Liver (tissue), 3 donors: ENCODE results near the gene MDM2.

Experiments used
- CTCF ChIP-seq: fragments of 150-350 bp; IDR thresholded peaks from 2 replicates; pipeline ENCODE4 v1.5.1; 2017; ENCODE audit warnings: improper control_type of control experiment, low read depth, low read length; ENCODE audit not compliant: missing input control
- FOXA1 ChIP-seq: IDR thresholded peaks from 2 replicates; pipeline ENCODE4 v1.6.1; 2016; ENCODE audit warnings: antibody characterized with exemption
- JUND ChIP-seq, 2 donors: IDR thresholded peaks; 2 replicates each; pipeline ENCODE4 v1.6.1; 2016; ENCODE audit warnings: antibody characterized with exemption in 2 of 2
- RAD21 ChIP-seq, 2 donors: IDR thresholded peaks; 2 replicates each; pipeline ENCODE4 v1.6.1; 2016; ENCODE audit warnings: antibody characterized with exemption in 2 of 2, mild to moderate bottlenecking in 2 of 2
- REST ChIP-seq: IDR thresholded peaks from 2 replicates; pipeline ENCODE4 v1.6.1; 2016; ENCODE audit warnings: antibody characterized with exemption, mild to moderate bottlenecking
- donor health status: healthy.
- donor health status: healthy.

- no peak for TF ChIP-seq CTCF
- no peak for TF ChIP-seq RAD21 (IDR thresholded peaks at IDR 0.05)
- TF ChIP-seq REST: no peak
- TF ChIP-seq JUND (IDR thresholded peaks at IDR 0.05): no peak
- no peak for TF ChIP-seq FOXA1
Observed at GRCh38 chr12:68776976-68777610, 30.9 kb upstream of the MDM2 start.
